HG02852 (cell line): ENCODE data around the gene SLC25A44.
"Not testable (repeated sequence)": the region's sequence is repeated elsewhere in the genome, so short reads cannot be mapped to it uniquely, and the experiment has no call there.

ENCODE experiments used
- ATAC-seq: cut with Tn5 transposase; IDR thresholded peaks from one replicate; pipeline ENCODE4 v1.9.1; 2021; ENCODE audit warnings: mild to moderate bottlenecking, moderate library complexity; ENCODE audit not compliant: unreplicated experiment

Gene SLC25A44

DNA sequence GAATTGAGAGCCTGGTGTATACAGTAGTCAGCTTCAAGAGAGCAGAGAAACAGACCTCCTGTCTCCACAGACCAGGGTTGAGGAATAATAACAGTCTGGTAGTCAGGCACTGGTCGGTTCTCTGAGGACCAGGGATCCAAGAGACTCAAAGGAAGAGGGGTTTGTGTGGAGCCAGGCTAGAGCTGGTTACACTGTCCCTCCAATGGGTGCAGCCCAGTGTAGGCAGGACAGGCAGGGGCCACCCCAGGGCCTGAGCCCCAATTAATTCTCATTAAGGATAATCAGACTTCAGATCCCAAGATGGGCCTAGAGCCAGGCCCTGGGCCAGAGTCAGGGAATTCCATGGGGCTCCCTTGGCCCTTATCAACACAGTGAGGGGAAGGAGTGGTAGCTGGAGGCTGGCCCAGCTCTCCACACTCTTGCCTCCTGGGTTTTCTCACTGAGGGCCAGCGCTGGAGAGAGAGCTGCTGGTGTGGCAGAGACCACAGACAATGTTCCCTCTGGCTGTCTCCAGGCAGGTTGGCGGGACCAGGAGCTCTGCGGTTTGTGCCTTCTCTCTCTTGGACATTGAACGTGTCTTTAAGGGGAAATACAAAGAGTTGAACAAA, 31.4 kb upstream of the SLC25A44 start:
- no peak for ATAC-seq

GRCh38 chr1:156163712-156164111, 30.2 kb upstream of the SLC25A44 start:
- ATAC-seq, result no peak

DNA sequence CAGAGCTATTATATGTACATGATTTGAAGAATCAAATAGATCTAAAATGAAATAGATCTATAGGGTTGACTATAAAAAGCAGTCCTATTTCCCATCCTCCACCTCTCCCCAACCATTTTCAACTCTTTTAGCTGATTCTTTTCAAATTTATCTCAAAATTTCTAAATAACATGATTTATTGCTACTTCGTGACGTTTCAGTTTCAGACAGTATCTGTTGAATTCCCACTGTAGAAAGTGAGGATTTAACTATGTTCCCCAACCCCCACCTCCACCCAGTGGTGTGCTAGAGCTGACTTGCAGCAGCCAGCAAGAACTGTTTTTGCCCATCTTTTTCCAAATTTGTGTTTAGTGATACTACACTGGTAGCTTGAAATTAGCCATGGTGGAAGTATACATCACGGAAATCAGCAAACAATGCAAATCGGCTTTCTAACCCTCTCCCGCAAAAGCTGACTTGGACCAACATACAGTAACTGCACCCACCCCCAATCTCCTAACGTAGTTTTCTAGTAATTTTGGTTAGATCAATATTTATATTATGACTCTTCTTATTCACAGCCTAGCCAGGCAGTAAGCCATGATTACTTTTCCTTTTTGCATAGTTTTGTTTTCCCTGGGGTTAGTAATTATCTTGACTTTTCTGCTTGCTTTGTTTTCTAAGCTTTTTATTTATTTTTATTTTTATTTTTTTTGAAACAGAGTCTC, 29.6 kb upstream of the SLC25A44 start:
- no peak for ATAC-seq

DNA sequence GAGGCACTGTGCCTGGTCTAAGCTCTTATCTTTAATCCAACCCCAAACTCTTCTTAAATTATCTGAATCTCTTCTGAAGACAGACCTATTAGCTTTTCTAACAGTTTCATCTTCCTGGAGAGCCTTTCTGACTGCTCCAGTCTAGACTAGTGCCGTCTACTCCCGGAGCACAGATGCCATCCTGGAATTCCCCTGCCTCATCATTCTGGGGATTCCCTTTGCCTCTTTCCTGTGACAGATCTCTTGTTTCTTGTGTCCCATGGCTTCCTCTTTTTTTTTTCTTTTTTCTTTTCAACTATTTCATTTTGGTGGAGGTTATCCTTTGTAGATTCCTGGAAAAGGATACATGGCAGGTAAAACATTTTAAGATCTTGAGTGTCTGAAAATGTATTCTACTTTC, 28.8 kb upstream of the SLC25A44 start:
- no peak for ATAC-seq

DNA sequence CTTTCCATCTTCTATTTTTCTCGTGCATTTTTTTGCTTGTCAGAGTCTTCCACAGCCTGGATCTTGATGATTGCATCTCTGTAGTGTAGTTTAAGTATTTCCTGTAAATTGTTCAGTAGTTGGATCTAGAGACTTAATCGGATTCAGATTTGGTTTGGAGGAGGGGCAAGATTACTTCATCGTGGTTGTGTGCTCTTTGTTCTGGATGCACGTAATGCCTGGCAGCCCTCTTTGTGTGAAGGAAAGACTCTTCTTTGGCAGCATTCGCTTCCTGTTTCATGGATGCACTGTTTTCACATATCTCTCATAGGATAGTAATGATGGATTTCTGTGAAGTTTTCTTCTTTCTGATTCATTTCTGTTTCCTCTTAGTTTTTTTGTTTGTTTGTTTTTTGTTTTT, 26.4 kb upstream of the SLC25A44 start:
- ATAC-seq, result no peak

DNA sequence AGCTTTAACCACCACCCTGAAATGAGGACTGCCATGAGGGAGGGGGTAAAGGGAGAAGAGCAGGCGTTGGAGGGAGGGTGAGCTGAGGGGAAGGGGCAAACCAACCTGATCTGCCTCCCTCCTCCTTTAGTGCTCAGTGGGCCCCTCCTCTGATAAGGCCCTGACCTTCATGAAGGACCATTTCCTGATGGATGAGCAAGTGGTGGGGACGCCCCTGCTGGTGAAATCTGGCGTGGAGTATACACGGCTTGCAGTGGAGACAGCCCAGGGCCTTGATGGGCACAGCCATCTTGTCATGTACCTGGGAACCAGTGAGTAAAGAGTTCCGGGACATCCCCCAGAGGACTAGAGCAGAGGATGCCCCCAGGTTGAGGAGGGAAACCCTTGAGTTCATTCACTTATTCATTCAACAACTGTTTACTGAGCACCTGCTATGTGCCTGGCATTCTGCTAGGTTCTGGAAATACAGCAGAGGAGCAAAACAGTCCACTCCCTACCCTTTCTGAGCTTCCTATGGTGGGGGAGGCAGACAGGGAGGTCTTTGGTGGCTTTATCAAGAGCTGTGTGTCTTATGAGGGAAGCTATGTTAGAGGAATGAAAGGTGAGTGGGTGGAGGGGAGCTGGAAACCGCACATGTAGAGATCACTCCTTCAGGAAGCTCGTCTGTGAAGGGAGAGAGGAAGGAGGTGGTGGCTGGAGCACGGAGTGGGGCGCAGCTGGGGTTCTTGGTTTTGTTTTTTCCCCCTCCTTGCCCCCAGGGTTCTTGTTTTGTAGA, 21.0 kb upstream of the SLC25A44 start:
- ATAC-seq, result no peak

GRCh38 chr1:156176610-156177210, 17.2 kb upstream of the SLC25A44 start:
- no peak for ATAC-seq

DNA sequence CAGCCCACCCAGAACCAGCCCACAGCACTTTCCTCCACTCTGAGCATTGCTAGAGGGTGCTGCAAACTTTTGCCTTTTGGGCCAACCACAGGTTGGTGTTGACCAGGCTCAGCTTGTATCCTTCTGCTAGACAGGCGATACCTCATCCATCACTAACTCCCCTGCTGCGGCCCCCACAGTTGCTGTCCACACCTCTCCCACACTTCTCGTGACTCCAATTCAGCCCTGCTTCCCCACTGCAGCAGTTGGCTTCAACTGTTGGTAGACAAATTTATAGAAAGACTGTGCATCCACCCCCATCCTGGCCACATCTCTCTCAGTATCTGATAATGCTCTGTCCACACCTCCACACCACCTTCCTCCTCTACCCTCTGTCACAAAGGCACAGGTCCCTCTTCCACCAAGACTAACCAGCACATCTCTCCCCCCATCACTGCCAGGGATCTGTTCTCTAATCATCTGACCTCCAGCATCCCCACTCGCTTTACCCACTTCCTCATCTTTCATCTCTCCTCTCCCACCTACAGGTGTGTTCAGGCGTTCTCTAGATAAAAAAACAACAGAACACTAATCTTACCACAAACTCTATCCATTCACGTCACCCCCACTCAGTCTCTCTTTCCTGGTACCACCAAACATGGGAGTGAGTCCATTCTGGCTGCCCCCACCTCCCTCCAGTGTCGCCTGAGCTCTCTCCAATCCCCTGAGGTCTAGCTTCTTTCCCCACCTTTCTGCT, 15.8 kb upstream of the SLC25A44 start:
- no peak for ATAC-seq

DNA sequence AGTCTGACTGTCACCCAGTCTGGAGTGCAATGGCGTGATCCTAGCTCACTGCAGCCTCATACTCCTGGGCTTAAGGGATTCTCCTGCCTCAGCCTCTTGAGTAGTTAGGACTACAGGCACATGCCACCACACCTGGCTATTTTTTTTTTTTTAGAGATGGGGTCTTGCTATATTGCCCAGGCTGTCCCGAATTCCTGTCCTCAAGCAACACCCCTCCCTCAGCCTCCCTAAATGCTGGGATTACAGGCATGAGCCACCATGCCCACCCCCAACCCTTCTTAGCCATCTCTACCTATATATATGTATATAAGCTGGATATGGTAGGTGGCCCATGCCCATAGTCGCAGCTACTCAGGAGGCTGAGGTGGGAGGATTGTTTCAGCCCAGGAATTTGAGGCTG, 13.4 kb upstream of the SLC25A44 start:
- ATAC-seq, result no peak

- not testable (repeated sequence) for ATAC-seq
These were observed 12.4 kb upstream of the SLC25A44 start for GRCh38 chr1:156181391-156181924.

- not testable (repeated sequence) for ATAC-seq
These were observed 11.7 kb upstream of the SLC25A44 start for GRCh38 chr1:156182010-156182779.

DNA sequence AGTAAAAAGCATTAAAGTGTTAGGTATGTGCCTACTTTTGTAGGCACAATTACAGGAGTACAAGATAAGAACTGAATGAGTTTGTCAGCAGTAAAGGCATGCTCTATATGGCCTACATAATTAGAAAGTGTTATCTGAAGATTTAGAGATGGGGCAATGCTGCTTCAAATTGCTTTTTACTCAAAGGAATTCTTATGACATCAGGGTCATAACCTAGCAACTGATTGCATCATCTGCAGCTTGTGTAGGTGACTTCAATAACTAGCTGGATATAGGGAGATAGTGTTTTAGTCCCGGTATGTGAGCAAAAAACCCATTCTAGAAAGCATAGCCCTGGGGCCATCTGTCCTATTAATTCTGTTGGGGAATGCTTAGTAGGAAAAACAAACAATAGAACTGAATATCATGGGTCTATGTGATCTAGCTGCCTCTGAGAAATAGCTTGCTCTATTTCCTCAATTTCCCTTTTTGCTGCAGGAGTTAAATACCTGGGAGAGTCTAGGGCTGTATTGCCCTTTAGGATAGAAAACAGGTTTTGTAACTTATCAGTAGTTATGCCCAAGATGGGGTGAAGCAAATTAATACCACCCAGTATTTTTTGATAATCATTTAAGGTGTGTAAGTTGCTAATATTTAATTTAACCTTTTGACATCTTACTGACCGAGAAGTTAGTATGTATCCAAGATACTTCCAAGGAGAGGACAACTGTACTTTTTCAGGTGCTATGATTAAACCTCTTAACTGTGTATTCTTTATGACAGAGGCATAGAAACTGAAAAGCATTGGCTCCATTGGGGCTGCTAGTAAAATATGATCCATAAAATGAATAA, 7.3 kb upstream of the SLC25A44 start:
- ATAC-seq, result not testable (repeated sequence)

DNA sequence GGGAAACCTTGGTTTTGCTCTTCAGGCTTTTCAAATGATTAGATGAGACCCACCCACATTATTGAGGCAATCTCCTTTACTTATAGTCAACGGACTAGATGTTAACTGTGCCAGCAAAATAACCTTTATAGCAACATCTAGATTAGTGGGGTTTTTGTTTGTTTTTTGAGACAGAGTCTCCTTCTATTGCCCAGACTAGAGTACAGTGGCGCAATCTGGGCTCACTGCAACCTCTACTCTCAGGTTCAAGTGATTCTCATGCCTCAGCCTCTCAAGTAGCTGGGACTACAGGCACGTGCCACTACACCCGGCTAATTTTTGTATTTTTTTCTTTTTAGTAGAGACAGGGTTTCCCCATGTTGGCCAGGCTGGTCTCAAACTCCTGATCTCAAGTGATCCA, 3.6 kb upstream of the SLC25A44 start:
- not testable (repeated sequence) for ATAC-seq

DNA sequence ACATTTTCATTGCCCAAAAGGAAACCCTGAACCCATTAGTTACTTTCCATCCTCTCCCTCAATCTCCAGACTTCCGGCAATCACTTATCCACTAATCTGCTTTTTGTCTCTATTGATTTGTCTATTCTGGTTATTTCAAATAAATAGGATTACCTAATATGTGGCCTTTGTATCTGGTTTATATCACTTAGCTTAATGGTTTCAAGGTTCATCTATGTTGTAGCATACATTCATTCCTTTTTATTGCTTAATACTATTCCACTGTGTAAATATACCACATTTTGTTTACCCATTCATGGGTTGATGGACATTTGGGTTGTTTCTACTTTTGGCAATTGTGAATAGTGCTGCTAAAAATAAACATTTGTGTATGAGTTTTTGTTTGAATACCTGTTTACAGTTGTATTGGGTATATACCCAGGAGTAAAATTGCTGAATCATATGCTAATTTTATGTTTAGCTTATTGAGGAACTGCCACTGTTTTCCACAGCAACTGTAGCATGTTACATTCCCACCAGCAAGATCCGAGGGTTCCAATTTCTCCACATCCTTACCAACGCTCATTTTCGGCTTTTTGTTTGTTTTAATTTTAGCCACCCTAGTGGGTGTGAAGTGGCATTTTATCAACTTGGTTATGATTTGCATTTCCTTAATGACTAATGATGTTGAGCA, 2.5 kb upstream of the SLC25A44 start:
- no peak for ATAC-seq

- no peak for ATAC-seq
These were observed 756 bp upstream of the SLC25A44 start for GRCh38 chr1:156193208-156193487.

- ATAC-seq, result no peak
These were observed 372 bp downstream of the SLC25A44 start for GRCh38 chr1:156194300-156194652.

DNA sequence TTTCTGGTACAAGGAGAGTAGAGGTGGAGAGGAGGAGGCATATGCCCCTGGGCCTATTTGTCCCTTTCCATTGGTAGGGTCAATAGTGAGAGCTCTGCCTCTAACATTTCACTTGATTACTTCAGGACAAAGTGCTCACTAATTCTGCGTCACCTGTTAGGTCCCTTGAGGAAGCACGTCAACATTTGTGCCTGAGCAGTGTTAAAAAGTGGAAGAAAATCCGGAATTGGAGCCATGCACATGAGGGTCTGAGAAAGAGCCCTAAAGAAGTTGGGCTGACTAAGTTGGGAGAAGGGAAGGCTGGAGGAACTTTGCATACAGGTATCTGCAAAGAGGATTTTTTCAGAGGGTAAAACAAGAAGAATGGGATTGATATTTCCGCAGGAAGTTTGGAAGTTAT, 1.9 kb downstream of the SLC25A44 start:
- no peak for ATAC-seq

GRCh38 chr1:156196445-156196844, 2.5 kb downstream of the SLC25A44 start:
- no peak for ATAC-seq

DNA sequence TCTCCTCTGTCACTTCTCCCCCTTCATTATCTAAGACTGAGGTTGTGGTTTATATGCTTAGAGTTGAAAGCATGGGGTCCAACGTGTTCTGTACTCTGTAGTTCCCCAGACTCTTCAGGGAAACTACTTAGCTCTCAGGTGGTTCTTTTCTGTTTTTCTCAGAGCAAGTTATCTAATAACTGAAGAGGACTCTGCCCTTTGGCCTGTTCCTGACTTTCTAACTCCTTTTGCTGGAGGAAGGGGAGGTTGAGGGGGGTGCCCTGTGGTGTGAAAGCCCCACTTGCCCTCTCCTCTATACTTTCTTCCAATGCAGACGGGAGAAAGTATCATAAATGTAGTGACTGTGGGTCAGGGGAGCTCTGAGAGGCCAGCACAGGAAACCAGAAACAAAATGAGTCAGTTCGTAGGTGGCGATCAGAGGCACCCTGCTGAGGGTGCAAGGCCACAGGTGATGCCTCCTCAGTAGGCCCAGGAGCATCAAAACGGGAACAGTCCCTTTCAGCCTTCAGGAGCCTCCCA, 5.0 kb downstream of the SLC25A44 start:
- no peak for ATAC-seq
